HepG2 (cell line): ENCODE measurements around the gene SYNJ2. TPM values are rescaled to one million over a fixed set of nuclear protein-coding genes. Genes with fewer than 3 reads are reported as not detected.

ENCODE experiments used
- ARID5B ChIP-seq: IDR thresholded peaks from 2 replicates; pipeline ENCODE4 v1.4.0; 2020; ENCODE audit warnings: mild to moderate bottlenecking, missing genetic modification reagents
- HNRNPLL ChIP-seq: fragments of 200-400 bp; formaldehyde crosslinking; IDR thresholded peaks from 2 replicates; pipeline ENCODE4 v1.6.1; 2017; ENCODE audit warnings: mild to moderate bottlenecking, low read depth, low read length; ENCODE audit not compliant: poor library complexity, severe bottlenecking
- KDM1A ChIP-seq: IDR thresholded peaks from 2 replicates; pipeline ENCODE4 v1.6.1; 2016; ENCODE audit warnings: missing compliant biosample characterization
- MAF1 ChIP-seq: sonication (generic); formaldehyde crosslinking; IDR thresholded peaks from 2 replicates; pipeline ENCODE4 v1.5.0; 2020; ENCODE audit warnings: missing genetic modification reagents, borderline replicate concordance
- NFE2 ChIP-seq: sonication (generic); formaldehyde crosslinking; IDR thresholded peaks from 2 replicates; pipeline ENCODE4 v1.4.0; 2020; ENCODE audit warnings: missing genetic modification reagents
- NKX3-1 ChIP-seq: sonication (generic); formaldehyde crosslinking; IDR thresholded peaks from 2 replicates; pipeline ENCODE4 v1.5.0; 2020; ENCODE audit warnings: missing genetic modification reagents
- PAX8 ChIP-seq: sonication (generic); formaldehyde crosslinking; IDR thresholded peaks from 2 replicates; pipeline ENCODE4 v1.8.0; 2022; ENCODE audit warnings: mild to moderate bottlenecking, missing genetic modification reagents, borderline replicate concordance
- ZNF124 ChIP-seq: sonication (generic); formaldehyde crosslinking; IDR thresholded peaks from 2 replicates; pipeline ENCODE4 v1.4.0; 2020; ENCODE audit warnings: missing genetic modification reagents
- ZNF292 ChIP-seq: sonication (generic); formaldehyde crosslinking; IDR thresholded peaks from 2 replicates; pipeline ENCODE4 v1.8.1; 2022; ENCODE audit warnings: mild to moderate bottlenecking, low read depth, missing genetic modification reagents, borderline replicate concordance
- ZNF552 ChIP-seq: sonication (generic); formaldehyde crosslinking; IDR thresholded peaks from 2 replicates; pipeline ENCODE4 v1.9.0; 2022; ENCODE audit warnings: missing genetic modification reagents, mild to moderate bottlenecking, borderline replicate concordance
- polyA plus RNA-seq, 8 experiments: library from polyadenylated mRNA; depleted of rRNA in 3 of 8; stranded (reverse) in 7 of 8; unstranded in 1 of 8; fragments of >200 nt; fragmentation: Illumina TruSeq in 4 of 8; extraction: Trizol in 4 of 8; gene quantifications; 2 replicates each; pipeline versions ENCODE4 v1.2.1 to v1.2.3, GENCODE V29; 2011 to 2016; ENCODE audit warnings: low read depth in 4 of 8, missing spikeins in 1 of 8, mixed read lengths in 1 of 8; ENCODE audit not compliant: insufficient read depth in 1 of 8
- total RNA-seq, 5 experiments: library from RNA; depleted of rRNA; stranded (reverse); fragments of >200 nt; fragmentation: Illumina TruSeq; extraction: Trizol; gene quantifications; 2 replicates each; pipeline ENCODE4 v1.2.3, GENCODE V29; 2016; ENCODE audit warnings: low read depth in 1 of 5
- TF ChIP-seq, protein P1 (sequence below): sonication (generic); formaldehyde crosslinking; IDR thresholded peaks from 2 replicates; pipeline ENCODE4 v1.9.0; 2021; ENCODE audit warnings: mild to moderate bottlenecking, missing genetic modification reagents
- TF ChIP-seq, protein P2 (sequence below): sonication (generic); formaldehyde crosslinking; IDR thresholded peaks from 2 replicates; pipeline ENCODE4 v1.4.0; 2020; ENCODE audit warnings: missing genetic modification reagents
- TF ChIP-seq, protein P3 (sequence below), 2 experiments: sonication (generic) in 1 of 2; formaldehyde crosslinking in 1 of 2; IDR thresholded peaks; 2 replicates each; pipeline versions ENCODE4 v1.5.1 to v1.6.1; 2011 to 2020; ENCODE audit warnings: borderline replicate concordance in 1 of 2, low read depth in 1 of 2, low read length in 1 of 2, mild to moderate bottlenecking in 1 of 2, missing genetic modification reagents in 1 of 2, moderate library complexity in 1 of 2

The SYNJ2 gene
- total and polyA plus RNA-seq, 2 of the 13 experiments (the other 11 are each of a cell fraction or from before 2014, with no cell fraction given): 39.1 to 57.6 TPM

DNA sequence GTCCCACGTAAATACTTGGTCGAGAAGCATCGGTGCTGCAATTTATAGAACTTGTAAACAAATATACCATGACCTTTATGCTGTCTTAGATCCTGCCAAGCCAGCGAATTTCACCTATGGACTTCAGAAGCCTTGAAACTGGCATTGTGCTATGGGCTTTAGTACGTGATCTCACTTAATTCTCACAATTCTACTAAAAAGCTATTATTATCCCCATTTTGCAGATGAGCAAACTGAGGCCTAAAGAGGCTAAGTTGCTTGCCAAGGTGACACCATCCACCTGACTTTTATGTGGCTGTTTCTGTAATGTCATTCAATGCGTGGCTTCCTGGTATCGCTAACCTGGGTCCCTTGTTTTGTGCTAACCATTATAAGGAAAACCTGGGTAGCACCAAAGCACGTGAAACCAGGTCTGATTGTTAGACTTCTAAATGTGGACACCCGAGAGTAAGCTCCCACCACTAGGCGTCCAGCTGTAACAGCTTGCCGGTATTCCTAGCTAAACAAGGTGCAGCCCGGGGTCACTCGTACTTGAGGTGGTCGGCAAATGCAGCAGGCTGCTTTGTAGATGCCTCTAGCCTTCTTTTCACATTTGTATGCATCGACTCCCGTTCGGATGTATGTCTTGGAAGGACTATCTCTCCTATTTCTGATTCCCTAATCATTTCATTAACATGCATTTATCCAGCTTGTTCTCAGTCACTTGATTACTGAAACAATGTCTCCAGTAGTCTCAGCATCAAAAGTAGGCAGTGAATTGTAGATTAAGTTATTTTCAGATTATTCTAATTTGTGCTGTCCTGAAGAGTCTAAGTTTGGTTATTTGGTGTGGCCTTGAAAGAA lies 1.1 kb downstream of the SYNJ2 start (continued):
- TF ChIP-seq, protein P1, sequence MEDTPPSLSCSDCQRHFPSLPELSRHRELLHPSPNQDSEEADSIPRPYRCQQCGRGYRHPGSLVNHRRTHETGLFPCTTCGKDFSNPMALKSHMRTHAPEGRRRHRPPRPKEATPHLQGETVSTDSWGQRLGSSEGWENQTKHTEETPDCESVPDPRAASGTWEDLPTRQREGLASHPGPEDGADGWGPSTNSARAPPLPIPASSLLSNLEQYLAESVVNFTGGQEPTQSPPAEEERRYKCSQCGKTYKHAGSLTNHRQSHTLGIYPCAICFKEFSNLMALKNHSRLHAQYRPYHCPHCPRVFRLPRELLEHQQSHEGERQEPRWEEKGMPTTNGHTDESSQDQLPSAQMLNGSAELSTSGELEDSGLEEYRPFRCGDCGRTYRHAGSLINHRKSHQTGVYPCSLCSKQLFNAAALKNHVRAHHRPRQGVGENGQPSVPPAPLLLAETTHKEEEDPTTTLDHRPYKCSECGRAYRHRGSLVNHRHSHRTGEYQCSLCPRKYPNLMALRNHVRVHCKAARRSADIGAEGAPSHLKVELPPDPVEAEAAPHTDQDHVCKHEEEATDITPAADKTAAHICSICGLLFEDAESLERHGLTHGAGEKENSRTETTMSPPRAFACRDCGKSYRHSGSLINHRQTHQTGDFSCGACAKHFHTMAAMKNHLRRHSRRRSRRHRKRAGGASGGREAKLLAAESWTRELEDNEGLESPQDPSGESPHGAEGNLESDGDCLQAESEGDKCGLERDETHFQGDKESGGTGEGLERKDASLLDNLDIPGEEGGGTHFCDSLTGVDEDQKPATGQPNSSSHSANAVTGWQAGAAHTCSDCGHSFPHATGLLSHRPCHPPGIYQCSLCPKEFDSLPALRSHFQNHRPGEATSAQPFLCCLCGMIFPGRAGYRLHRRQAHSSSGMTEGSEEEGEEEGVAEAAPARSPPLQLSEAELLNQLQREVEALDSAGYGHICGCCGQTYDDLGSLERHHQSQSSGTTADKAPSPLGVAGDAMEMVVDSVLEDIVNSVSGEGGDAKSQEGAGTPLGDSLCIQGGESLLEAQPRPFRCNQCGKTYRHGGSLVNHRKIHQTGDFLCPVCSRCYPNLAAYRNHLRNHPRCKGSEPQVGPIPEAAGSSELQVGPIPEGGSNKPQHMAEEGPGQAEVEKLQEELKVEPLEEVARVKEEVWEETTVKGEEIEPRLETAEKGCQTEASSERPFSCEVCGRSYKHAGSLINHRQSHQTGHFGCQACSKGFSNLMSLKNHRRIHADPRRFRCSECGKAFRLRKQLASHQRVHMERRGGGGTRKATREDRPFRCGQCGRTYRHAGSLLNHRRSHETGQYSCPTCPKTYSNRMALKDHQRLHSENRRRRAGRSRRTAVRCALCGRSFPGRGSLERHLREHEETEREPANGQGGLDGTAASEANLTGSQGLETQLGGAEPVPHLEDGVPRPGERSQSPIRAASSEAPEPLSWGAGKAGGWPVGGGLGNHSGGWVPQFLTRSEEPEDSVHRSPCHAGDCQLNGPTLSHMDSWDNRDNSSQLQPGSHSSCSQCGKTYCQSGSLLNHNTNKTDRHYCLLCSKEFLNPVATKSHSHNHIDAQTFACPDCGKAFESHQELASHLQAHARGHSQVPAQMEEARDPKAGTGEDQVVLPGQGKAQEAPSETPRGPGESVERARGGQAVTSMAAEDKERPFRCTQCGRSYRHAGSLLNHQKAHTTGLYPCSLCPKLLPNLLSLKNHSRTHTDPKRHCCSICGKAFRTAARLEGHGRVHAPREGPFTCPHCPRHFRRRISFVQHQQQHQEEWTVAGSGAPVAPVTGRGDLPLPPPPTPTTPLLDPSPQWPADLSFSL (CRISPR knock-in tag): no peak
- no peak for TF ChIP-seq MAF1 (CRISPR knock-in tag)
- TF ChIP-seq ZNF292 (CRISPR knock-in tag): 0 out of 2 replicates have a peak, but pooled peaks have one; percentile 20
- TF ChIP-seq, protein P2, sequence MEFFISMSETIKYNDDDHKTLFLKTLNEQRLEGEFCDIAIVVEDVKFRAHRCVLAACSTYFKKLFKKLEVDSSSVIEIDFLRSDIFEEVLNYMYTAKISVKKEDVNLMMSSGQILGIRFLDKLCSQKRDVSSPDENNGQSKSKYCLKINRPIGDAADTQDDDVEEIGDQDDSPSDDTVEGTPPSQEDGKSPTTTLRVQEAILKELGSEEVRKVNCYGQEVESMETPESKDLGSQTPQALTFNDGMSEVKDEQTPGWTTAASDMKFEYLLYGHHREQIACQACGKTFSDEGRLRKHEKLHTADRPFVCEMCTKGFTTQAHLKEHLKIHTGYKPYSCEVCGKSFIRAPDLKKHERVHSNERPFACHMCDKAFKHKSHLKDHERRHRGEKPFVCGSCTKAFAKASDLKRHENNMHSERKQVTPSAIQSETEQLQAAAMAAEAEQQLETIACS (CRISPR knock-in tag): no peak
- no peak for TF ChIP-seq ZNF552 (CRISPR knock-in tag)
- TF ChIP-seq ZNF124 (CRISPR knock-in tag): 0 out of 2 replicates have a peak, but pooled peaks have one; percentile 28
- TF ChIP-seq HNRNPLL: no peak
- peak; percentile 99 for TF ChIP-seq KDM1A (CRISPR knock-in tag)
- TF ChIP-seq NFE2 (CRISPR knock-in tag): no peak
- no peak for TF ChIP-seq PAX8 (CRISPR knock-in tag)
- 0 out of 2 replicates have a peak, but pooled peaks have one; percentile 27 for TF ChIP-seq NKX3-1
- no peak for TF ChIP-seq ARID5B (CRISPR knock-in tag)
- TF ChIP-seq, protein P3, sequence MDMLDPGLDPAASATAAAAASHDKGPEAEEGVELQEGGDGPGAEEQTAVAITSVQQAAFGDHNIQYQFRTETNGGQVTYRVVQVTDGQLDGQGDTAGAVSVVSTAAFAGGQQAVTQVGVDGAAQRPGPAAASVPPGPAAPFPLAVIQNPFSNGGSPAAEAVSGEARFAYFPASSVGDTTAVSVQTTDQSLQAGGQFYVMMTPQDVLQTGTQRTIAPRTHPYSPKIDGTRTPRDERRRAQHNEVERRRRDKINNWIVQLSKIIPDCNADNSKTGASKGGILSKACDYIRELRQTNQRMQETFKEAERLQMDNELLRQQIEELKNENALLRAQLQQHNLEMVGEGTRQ (IDR thresholded peaks at IDR 0.05; ENCODE audit: low read depth, low read length): no peak
- TF ChIP-seq, protein P3 (CRISPR knock-in tag; IDR thresholded peaks at IDR 0.05; ENCODE audit: borderline replicate concordance): no peak
